Measurements from ENCODE around the gene C2orf69.

Gene C2orf69

GRCh38 chr2:199914372-199914958 is 3.4 kb downstream of the C2orf69 start:
- no peak for TF ChIP-seq CTCF (IDR thresholded peaks at IDR 0.05; ENCODE audit: low read depth, low read length, missing control alignments)

GRCh38 chr2:199916980-199917379 is 5.9 kb downstream of the C2orf69 start:
- no peak for DNase-seq (ENCODE audit: extremely low read depth, low read depth)
- H3K4me3 ChIP-seq (replicated peaks; ENCODE audit: low read depth, low read length): no peak overlapping the region
- no peak for TF ChIP-seq CTCF (IDR thresholded peaks at IDR 0.05; ENCODE audit: low read depth, low read length, missing control alignments)

More at GRCh38 chr2:199914372-199914958, 3.4 kb downstream of the C2orf69 start:
- no peak overlapping the region for H3K4me3 ChIP-seq (replicated peaks; ENCODE audit: low read depth, low read length)
- no peak for DNase-seq (ENCODE audit: extremely low read depth, low read depth)

- DNase-seq (ENCODE audit: extremely low read depth, low read depth): no peak
- H3K4me3 ChIP-seq (replicated peaks; ENCODE audit: low read depth, low read length): no peak overlapping the region
- no peak for TF ChIP-seq CTCF (IDR thresholded peaks at IDR 0.05; ENCODE audit: low read depth, low read length, missing control alignments)
These were observed 11.8 kb downstream of the C2orf69 start for GRCh38 chr2:199922856-199923255.

- no peak for TF ChIP-seq CTCF (IDR thresholded peaks at IDR 0.05; ENCODE audit: low read depth, low read length, missing control alignments)
These were observed 12.8 kb downstream of the C2orf69 start for GRCh38 chr2:199923924-199924323.

GRCh38 chr2:199926806-199927205 is 15.7 kb downstream of the C2orf69 start:
- H3K4me3 ChIP-seq (replicated peaks; ENCODE audit: low read depth, low read length): no peak overlapping the region
- DNase-seq (ENCODE audit: extremely low read depth, low read depth): no peak
- no peak for TF ChIP-seq CTCF (IDR thresholded peaks at IDR 0.05; ENCODE audit: low read depth, low read length, missing control alignments)

More at GRCh38 chr2:199923924-199924323, 12.8 kb downstream of the C2orf69 start:
- no peak overlapping the region for H3K4me3 ChIP-seq (replicated peaks; ENCODE audit: low read depth, low read length)
- no peak for DNase-seq (ENCODE audit: extremely low read depth, low read depth)

GRCh38 chr2:199928226-199928625 is 17.1 kb downstream of the C2orf69 start:
- H3K4me3 ChIP-seq (replicated peaks; ENCODE audit: low read depth, low read length): no peak overlapping the region
- no peak for TF ChIP-seq CTCF (IDR thresholded peaks at IDR 0.05; ENCODE audit: low read depth, low read length, missing control alignments)
- DNase-seq (ENCODE audit: extremely low read depth, low read depth): no peak

- no peak for DNase-seq (ENCODE audit: extremely low read depth, low read depth)
- TF ChIP-seq CTCF (IDR thresholded peaks at IDR 0.05; ENCODE audit: low read depth, low read length, missing control alignments): no peak
- H3K4me3 ChIP-seq (replicated peaks; ENCODE audit: low read depth, low read length): no peak overlapping the region
These were observed 17.5 kb downstream of the C2orf69 start for GRCh38 chr2:199928626-199929025.
